Measurements from ENCODE around the gene HOTAIR.
A peak's percentile ranks its signal among the peaks of the same experiment; 100 is the strongest.

HOTAIR gene

GRCh38 chr12:53980802-53981496 lies 6.2 kb upstream of the HOTAIR start:
- Mint-ChIP-seq H3K27me3 (ENCODE audit: low read depth) (peaks cover 96% of the 10 kb centered on the region), H3K4me3 (no peak overlapping the region), H3K9me3 (no peaks in the 10 kb centered on the region), H3K36me3 (ENCODE audit: low read depth) (no peaks in the 10 kb centered on the region), H3K4me1 (ENCODE audit: low read depth) (peaks cover 9% of the 10 kb centered on the region), H3K27ac (no peak overlapping the region)
- DNase-seq (ENCODE audit: low spot score): no peak

DNA sequence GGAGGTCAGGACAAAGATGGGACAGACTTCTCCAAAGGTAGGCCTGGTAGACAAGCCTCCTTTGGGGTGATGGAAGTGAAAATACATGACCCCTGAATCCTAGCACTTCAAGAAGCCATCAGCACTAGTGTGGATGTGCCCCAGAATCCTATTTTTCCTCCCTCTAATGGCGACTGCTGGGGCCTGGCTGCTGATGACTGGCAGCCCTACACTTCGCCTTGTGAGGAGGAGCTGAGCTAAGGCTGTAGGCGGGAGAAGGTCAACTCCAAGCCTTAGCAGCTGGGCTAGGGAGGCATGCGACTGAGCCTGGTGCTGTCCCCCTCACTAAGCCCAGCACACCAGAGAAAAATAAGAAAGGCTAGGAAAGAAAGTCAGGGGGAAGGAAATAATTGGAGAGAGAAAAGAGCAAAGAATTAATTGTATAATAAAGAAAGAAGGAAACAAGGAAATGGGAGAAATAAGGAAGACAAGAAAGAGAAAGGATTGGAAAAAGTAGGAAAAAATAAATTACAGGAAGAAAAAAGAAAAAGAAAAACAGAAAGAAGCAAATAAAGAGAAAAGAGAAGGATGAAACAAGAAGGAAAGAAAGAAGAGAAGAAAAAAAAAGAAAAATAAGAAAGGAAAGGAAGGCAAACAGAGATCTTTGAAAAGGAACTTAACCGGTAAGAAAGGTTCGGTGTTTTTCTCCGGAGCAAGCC lies 5.5 kb upstream of the HOTAIR start:
- no peaks in the 10 kb centered on the region for H3K9me3 Mint-ChIP-seq
- H3K4me3 Mint-ChIP-seq: no peak overlapping the region
- H3K27ac Mint-ChIP-seq: peak overlapping the region; percentile 58
- DNase-seq (ENCODE audit: low spot score): no peak
- peaks cover 97% of the 10 kb centered on the region for H3K27me3 Mint-ChIP-seq (ENCODE audit: low read depth)
- peaks cover 6% of the 10 kb centered on the region for H3K4me1 Mint-ChIP-seq (ENCODE audit: low read depth)
- peaks cover 2% of the 10 kb centered on the region for H3K36me3 Mint-ChIP-seq (ENCODE audit: low read depth)

- DNase-seq (ENCODE audit: low spot score): no peak
- H3K36me3 Mint-ChIP-seq (ENCODE audit: low read depth): peaks cover 2% of the 10 kb centered on the region
- H3K27ac Mint-ChIP-seq: no peak overlapping the region
- H3K4me1 Mint-ChIP-seq (ENCODE audit: low read depth): peaks cover 2% of the 10 kb centered on the region
- H3K9me3 Mint-ChIP-seq: no peaks in the 10 kb centered on the region
- H3K4me3 Mint-ChIP-seq: no peak overlapping the region
- H3K27me3 Mint-ChIP-seq (ENCODE audit: low read depth): peaks cover 95% of the 10 kb centered on the region
Observed at GRCh38 chr12:53978477-53979356, 4.0 kb upstream of the HOTAIR start.

GRCh38 chr12:53977596-53978445 lies 3.1 kb upstream of the HOTAIR start:
- no peak for DNase-seq (ENCODE audit: low spot score)
- Mint-ChIP-seq H3K27me3 (ENCODE audit: low read depth) (peaks cover 92% of the 10 kb centered on the region), H3K36me3 (ENCODE audit: low read depth) (peaks cover 2% of the 10 kb centered on the region), H3K4me1 (ENCODE audit: low read depth) (peaks cover 8% of the 10 kb centered on the region), H3K27ac (no peak overlapping the region), H3K4me3 (no peak overlapping the region), H3K9me3 (peaks cover 3% of the 10 kb centered on the region)

DNA sequence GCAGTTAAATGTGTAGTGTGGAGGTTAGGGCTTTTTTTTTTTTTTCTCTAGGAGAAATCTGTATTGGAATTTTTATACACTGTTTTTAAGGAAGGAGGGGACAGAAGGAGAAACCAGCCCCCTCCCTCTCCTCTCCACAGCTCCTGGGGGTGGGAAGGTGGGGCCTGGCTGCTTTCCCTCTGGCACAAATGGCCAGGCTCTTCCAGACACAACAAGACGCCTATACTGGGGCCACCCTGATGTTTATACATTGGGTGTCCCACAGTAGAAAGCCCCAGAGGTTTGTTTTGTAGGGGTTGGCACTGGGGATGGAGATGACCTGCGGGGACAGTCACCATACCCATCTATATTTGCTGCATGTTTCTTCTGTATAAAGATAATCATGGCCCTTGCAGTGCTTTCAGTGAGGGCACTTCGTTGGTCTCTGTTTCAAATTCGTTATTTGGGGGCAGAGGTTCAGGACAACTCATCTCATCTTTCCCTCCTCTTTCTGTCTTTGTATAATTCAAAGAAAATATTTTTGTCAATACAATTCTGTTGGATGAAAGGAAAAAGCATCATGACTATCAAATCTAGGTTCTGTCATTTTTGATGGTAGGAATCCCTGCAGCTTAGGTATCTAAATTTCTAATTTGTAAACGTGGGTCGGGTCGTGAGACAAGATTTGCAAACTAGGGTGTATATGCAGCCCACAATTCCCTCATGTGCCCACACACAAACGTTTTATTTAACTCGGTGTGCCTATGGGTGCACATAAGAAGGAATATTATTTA lies 2.3 kb upstream of the HOTAIR start:
- H3K4me1 Mint-ChIP-seq (ENCODE audit: low read depth): peaks cover 8% of the 10 kb centered on the region
- no peak overlapping the region for H3K4me3 Mint-ChIP-seq
- peaks cover 4% of the 10 kb centered on the region for H3K9me3 Mint-ChIP-seq
- DNase-seq (ENCODE audit: low spot score): no peak
- no peak overlapping the region for H3K27ac Mint-ChIP-seq
- H3K36me3 Mint-ChIP-seq (ENCODE audit: low read depth): peaks cover 2% of the 10 kb centered on the region
- peaks cover 92% of the 10 kb centered on the region for H3K27me3 Mint-ChIP-seq (ENCODE audit: low read depth)

DNA sequence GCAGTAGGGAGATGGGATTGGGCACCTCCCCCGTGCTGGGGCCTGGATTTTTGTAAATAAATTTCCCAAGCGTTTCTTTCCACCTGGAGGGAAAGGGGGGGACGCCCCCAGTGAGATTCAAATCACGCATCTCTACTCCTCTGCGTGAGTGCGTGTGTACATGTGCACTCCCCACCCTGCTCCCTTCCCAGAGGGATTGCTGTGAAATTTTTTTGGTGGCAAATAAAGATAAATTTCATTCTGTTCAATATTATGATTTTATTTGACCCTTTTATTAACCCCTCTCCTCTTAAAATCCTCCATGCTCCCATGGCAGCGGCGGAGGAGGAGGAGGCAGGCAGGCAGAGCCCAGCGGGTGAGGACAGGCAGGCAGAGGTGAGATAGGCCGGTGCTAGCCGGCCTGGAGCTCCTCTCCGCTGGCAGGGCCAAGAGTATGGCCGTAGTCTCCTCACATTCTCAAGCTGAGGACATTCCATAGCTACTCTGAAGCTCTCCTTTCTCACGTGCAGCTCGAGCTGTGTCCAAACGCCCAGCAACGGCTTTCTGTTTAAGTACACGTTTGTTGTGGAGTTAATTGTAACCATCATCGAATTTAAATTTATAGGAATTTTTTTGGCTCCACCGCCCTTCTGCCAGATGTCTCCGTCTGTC lies 1.5 kb upstream of the HOTAIR start:
- Mint-ChIP-seq H3K36me3 (ENCODE audit: low read depth) (peaks cover 2% of the 10 kb centered on the region), H3K27me3 (ENCODE audit: low read depth) (peaks cover 92% of the 10 kb centered on the region), H3K9me3 (peaks cover 4% of the 10 kb centered on the region), H3K4me3 (peak overlapping the region; percentile 15), H3K27ac (no peak overlapping the region), H3K4me1 (ENCODE audit: low read depth) (peaks cover 8% of the 10 kb centered on the region)
- DNase-seq (ENCODE audit: low spot score): no peak

DNA sequence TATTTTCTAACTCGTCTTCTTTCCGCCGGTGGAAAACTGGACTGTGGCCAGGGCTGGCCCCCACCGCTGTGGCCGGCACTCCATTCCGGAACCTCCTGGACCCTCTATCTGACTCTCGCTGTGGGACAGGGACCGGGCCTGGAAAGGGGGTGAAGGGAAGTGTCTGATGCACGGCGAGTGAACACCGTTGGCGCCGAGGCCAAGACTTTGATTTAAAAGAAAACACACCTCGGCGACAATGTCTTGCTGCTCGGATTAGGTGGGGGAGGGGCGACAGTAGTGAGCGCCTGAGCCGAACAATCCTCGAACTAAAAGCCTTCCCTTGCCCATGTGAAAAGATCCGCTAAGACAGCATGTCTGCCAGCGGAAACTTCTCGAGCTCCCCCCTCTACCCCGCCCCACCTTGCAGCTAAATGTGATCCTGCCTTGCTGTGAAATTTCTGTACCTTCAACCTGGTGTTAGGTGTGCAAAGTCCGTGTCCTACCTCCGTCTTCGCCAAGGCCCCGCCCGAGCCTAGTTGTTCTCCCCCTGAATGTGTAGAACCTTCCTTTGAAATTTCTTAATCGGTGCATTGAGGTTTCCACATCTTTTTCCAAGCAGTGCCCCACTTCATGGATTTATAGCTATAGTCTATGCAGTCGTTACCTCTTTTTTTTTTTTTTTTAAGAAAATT lies 862 bp upstream of the HOTAIR start:
- peaks cover 4% of the 10 kb centered on the region for H3K9me3 Mint-ChIP-seq
- H3K4me3 Mint-ChIP-seq: peak overlapping the region; percentile 56
- H3K36me3 Mint-ChIP-seq (ENCODE audit: low read depth): peaks cover 2% of the 10 kb centered on the region
- no peak for DNase-seq (ENCODE audit: low spot score)
- peaks cover 8% of the 10 kb centered on the region for H3K4me1 Mint-ChIP-seq (ENCODE audit: low read depth)
- peaks cover 92% of the 10 kb centered on the region for H3K27me3 Mint-ChIP-seq (ENCODE audit: low read depth)
- H3K27ac Mint-ChIP-seq: peak overlapping the region; percentile 50

DNA sequence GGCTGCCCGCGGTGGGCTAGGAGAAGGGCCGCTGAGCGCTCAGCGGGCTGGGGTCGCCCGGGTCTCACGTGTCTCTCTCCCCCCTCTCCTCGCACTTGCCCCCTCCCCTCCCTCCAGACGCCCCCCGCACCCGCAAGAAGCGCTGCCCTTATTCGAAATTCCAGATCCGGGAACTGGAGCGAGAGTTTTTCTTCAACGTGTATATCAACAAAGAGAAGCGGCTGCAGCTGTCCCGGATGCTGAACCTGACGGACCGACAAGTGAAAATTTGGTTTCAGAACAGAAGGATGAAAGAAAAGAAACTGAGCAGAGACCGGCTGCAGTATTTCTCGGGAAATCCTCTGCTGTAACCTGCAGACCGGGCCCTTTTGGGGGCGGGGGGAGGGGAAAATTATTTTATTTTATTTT lies 314 bp upstream of the HOTAIR start:
- Mint-ChIP-seq H3K27ac (peak overlapping the region; percentile 49), H3K4me3 (no peak overlapping the region), H3K9me3 (peaks cover 4% of the 10 kb centered on the region), H3K4me1 (ENCODE audit: low read depth) (peaks cover 8% of the 10 kb centered on the region), H3K27me3 (ENCODE audit: low read depth) (peaks cover 92% of the 10 kb centered on the region), H3K36me3 (ENCODE audit: low read depth) (peaks cover 2% of the 10 kb centered on the region)
- DNase-seq (ENCODE audit: low spot score): no peak

DNA sequence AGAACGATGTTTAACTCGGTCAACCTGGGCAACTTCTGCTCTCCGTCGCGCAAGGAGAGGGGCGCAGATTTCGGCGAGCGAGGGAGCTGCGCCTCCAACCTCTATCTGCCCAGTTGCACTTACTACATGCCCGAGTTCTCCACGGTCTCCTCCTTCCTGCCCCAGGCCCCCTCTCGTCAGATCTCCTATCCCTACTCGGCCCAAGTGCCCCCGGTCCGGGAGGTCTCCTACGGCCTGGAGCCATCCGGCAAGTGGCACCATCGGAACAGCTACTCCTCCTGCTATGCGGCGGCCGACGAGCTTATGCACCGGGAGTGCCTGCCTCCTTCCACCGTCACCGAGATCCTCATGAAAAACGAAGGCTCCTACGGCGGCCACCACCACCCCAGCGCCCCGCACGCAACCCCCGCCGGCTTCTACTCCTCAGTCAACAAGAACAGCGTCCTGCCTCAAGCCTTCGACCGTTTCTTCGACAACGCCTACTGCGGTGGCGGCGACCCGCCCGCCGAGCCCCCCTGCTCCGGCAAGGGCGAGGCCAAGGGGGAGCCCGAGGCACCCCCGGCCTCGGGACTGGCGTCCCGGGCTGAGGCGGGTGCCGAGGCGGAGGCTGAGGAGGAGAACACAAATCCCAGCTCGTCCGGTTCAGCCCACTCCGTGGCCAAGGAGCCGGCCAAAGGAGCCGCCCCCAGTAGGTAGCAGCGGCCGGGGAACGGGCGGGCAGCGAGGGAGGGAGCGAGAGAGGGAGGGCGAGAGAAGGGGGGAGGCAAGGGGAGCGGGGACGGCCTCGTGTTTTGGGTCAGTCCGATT lies 1.3 kb downstream of the HOTAIR start:
- peak overlapping the region; percentile 24 for H3K4me3 Mint-ChIP-seq
- DNase-seq (ENCODE audit: low spot score): no peak
- H3K27ac Mint-ChIP-seq: peak overlapping the region; percentile 79
- peaks cover 4% of the 10 kb centered on the region for H3K9me3 Mint-ChIP-seq
- H3K4me1 Mint-ChIP-seq (ENCODE audit: low read depth): peaks cover 8% of the 10 kb centered on the region
- peaks cover 92% of the 10 kb centered on the region for H3K27me3 Mint-ChIP-seq (ENCODE audit: low read depth)
- H3K36me3 Mint-ChIP-seq (ENCODE audit: low read depth): peaks cover 2% of the 10 kb centered on the region

DNA sequence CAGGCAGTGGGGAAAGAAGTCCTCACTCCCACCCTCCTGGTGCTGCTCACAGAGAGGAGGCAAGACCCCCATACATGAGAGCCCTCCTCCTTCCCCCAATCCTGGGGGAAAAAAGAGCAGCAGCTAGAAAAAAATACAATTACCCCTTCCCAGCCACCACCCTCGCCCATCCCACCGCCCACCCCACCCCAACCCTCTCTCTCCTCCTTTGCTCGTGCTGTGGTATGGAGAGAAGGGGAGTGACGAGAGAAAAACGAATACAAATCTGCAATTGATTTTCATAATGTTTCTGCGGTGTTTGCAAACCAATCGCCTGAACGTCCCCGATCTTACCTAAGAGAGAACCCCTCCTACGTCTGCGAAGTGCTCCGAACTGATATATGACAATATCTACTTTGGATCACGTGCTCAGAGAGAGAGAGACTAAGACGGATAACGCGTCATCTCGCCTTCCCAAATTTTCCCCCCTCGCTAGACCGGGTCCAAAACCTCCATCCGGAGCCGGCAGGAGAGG lies 2.0 kb downstream of the HOTAIR start, which contains the start of gene HOXC11:
HOXC11 (plus strand) TSS at position 405 of the 514 bp plus-strand sequence. CDS start 116 bp downstream, outside the sequence.
- DNase-seq (ENCODE audit: low spot score): no peak
- peaks cover 92% of the 10 kb centered on the region for H3K27me3 Mint-ChIP-seq (ENCODE audit: low read depth)
- peak within 1 kb of the TSS; percentile 79 for H3K27ac Mint-ChIP-seq
- H3K4me1 Mint-ChIP-seq (ENCODE audit: low read depth): peaks cover 8% of the 10 kb centered on the region
- H3K36me3 Mint-ChIP-seq (ENCODE audit: low read depth): peaks cover 2% of the 10 kb centered on the region
- H3K9me3 Mint-ChIP-seq: peaks cover 4% of the 10 kb centered on the region
- peak within 1 kb of the TSS; percentile 24 for H3K4me3 Mint-ChIP-seq

GRCh38 chr12:53972152-53972702 lies 2.5 kb downstream of the HOTAIR start:
- Mint-ChIP-seq H3K4me3 (no peak overlapping the region), H3K36me3 (ENCODE audit: low read depth) (peaks cover 2% of the 10 kb centered on the region), H3K27ac (peak overlapping the region; percentile 79), H3K9me3 (peaks cover 4% of the 10 kb centered on the region), H3K4me1 (ENCODE audit: low read depth) (peaks cover 8% of the 10 kb centered on the region), H3K27me3 (ENCODE audit: low read depth) (peaks cover 92% of the 10 kb centered on the region)
- no peak for DNase-seq (ENCODE audit: low spot score)
